Breast epithelium (tissue), 4 donors: Measurements from ENCODE around the gene C1orf50. TPM values are rescaled to one million over a fixed set of nuclear protein-coding genes. Genes with fewer than 3 reads are reported as not detected.
A peak's percentile ranks its signal among the peaks of the same experiment; 100 is the strongest.

Source experiments
- DNase-seq, 2 donors: peaks; one replicate each; pipeline ENCODE4 v3.0.0-alpha.2; 2019; ENCODE audit warnings: low spot score in 2 of 2
- H3K27ac ChIP-seq, 2 donors: fragments of 200-600 bp; sonication (generic) in 1 of 2; one replicate each; pipeline ENCODE4 v1.5.1; 2016 to 2019; ENCODE audit warnings: mild to moderate bottlenecking in 1 of 2
- H3K27me3 ChIP-seq, 2 donors: fragments of 200-600 bp; sonication (generic) in 1 of 2; one replicate each; pipeline versions ENCODE4 v1.5.1 to v1.6.0; 2017 to 2019; ENCODE audit warnings: control low read depth in 1 of 2, mild to moderate bottlenecking in 1 of 2
- H3K36me3 ChIP-seq: fragments of 200-600 bp; one replicate; pipeline ENCODE4 v1.5.1; 2019
- H3K4me1 ChIP-seq, 2 donors: fragments of 200-600 bp; sonication (generic); one replicate each; pipeline ENCODE4 v1.5.1; 2016 to 2019; ENCODE audit warnings: control low read depth in 1 of 2
- H3K4me3 ChIP-seq, 3 donors: fragments of 200-600 bp; sonication (generic); 1 replicate in 2 of 3; 2 replicates in 1 of 3; pipeline ENCODE4 v1.5.1; 2016 to 2019; ENCODE audit warnings: mild to moderate bottlenecking in 3 of 3, moderate library complexity in 2 of 3
- H3K9me3 ChIP-seq, 2 donors: fragments of 200-600 bp; sonication (generic) in 1 of 2; one replicate each; pipeline ENCODE4 v1.5.1; 2016 to 2019; ENCODE audit warnings: control low read depth in 1 of 2
- POLR2A ChIP-seq: fragments of 450-650 bp; IDR thresholded peaks from one replicate; pipeline ENCODE4 v1.6.1; 2016; ENCODE audit warnings: antibody characterized with exemption, mild to moderate bottlenecking, moderate library complexity
- POLR2AphosphoS5 ChIP-seq, 3 donors: sonication (generic); formaldehyde crosslinking; IDR thresholded peaks; one replicate each; pipeline ENCODE4 v1.6.1; 2017; ENCODE audit warnings: antibody characterized with exemption in 3 of 3
- intact Hi-C: fragments of 100-400 bp; cut with DNase I; formaldehyde crosslinking; loops from one replicate; pipeline ENCODE4 v1.15.1; 2023; ENCODE audit warnings: low total_unique reads
- total RNA-seq, 3 donors: library from RNA; depleted of rRNA; stranded (reverse); fragments of >200 nt; gene quantifications; one replicate each; pipeline ENCODE4 v1.1.0, GENCODE V29; 2016
- TF ChIP-seq, protein P1 (sequence below), 3 donors: fragments of 450-650 bp; IDR thresholded peaks; one replicate each; pipeline ENCODE4 v1.5.1; 2016 to 2017; ENCODE audit warnings: antibody characterized with exemption in 3 of 3, mild to moderate bottlenecking in 3 of 3, moderate library complexity in 3 of 3

Gene C1orf50
- total RNA-seq, 3 donors from 2014 or later = 5.2 to 10.8 (median 6.7) TPM

DNA sequence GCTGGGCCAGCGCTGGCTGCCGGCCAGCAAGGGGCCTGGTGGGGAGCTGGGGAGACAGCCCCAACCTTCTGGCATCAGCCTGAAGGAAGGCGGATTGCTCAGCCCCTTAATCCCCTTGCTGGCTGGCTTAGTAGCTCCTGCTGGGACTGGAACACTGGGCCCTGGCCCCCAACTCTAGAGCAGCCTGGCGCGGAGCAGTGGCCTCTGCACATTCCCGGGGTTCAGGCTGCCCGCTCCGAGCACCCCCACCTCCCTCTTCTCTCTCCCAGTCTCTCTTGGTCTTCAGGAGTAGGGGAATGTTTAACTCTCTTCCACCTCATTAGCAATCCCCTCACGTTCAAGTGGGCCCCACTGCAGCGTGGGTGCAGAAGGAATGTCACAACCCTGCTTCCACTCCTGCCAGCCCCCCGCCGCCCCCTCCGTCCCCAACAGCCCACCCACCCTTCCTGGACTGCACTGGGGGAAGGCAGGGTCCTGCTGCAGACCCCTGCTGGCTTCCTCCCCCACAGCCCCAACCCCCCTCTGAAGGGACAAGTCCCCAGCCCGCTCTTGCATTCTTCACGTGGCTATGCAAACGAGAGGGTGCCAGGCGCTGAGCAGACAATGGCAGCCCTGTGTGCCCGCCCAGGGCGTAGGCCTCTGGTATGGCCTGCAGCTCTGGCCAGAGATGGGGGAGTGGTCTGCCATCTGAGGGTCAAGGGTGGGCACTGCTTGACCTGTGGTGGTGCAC is 26.0 kb upstream of the C1orf50 start:
- peak overlapping the region; percentile 40 to 78 for H3K27ac ChIP-seq
- intact Hi-C loops = no loop called here
- H3K36me3 ChIP-seq = no peaks in the 10 kb centered on the region

DNA sequence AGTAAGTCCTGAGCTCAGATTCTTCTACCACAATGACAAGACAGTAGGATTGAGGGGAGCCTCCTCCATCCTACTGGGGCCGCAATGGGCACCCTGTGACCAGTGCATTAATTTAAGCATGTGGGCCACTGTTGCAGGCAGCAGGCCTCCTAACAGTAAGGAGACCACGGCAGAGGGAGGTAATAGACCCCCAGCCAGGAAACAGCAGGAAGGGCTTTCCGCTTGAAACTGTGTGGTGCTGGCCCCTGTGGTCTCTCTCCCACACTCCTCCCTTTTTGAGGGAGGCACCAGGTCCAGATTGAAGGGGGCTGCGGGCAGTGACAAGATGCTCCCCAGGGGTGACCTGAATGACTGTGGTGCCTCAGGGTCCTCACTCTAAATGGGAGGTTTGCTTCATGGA is 25.3 kb upstream of the C1orf50 start:
- TF ChIP-seq POLR2A (no peak), POLR2AphosphoS5 (IDR thresholded peaks at IDR 0.05) (no peak)
- TF ChIP-seq, protein P1, sequence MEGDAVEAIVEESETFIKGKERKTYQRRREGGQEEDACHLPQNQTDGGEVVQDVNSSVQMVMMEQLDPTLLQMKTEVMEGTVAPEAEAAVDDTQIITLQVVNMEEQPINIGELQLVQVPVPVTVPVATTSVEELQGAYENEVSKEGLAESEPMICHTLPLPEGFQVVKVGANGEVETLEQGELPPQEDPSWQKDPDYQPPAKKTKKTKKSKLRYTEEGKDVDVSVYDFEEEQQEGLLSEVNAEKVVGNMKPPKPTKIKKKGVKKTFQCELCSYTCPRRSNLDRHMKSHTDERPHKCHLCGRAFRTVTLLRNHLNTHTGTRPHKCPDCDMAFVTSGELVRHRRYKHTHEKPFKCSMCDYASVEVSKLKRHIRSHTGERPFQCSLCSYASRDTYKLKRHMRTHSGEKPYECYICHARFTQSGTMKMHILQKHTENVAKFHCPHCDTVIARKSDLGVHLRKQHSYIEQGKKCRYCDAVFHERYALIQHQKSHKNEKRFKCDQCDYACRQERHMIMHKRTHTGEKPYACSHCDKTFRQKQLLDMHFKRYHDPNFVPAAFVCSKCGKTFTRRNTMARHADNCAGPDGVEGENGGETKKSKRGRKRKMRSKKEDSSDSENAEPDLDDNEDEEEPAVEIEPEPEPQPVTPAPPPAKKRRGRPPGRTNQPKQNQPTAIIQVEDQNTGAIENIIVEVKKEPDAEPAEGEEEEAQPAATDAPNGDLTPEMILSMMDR (IDR thresholded peaks at IDR 0.05) = no peak
- Histone ChIP-seq H3K36me3 (no peaks in the 10 kb centered on the region), H3K9me3 (no peaks in the 10 kb centered on the region), H3K4me3 (no peak overlapping the region), H3K4me1 (no peaks in the 10 kb centered on the region), H3K27ac (peak overlapping the region; percentile 36 to 78), H3K27me3 (no peaks in the 10 kb centered on the region)
- no peak for DNase-seq
- intact Hi-C loops = no loop called here

More for the DNA sequence above, 26.0 kb upstream of the C1orf50 start:
- Histone ChIP-seq H3K4me3 (no peak overlapping the region), H3K4me1 (no peaks in the 10 kb centered on the region), H3K27me3 (no peaks in the 10 kb centered on the region), H3K9me3 (no peaks in the 10 kb centered on the region)
- DNase-seq = no peak
- TF ChIP-seq, protein P1 (IDR thresholded peaks at IDR 0.05) = no peak
- TF ChIP-seq POLR2A (no peak), POLR2AphosphoS5 (IDR thresholded peaks at IDR 0.05) (no peak)

DNA sequence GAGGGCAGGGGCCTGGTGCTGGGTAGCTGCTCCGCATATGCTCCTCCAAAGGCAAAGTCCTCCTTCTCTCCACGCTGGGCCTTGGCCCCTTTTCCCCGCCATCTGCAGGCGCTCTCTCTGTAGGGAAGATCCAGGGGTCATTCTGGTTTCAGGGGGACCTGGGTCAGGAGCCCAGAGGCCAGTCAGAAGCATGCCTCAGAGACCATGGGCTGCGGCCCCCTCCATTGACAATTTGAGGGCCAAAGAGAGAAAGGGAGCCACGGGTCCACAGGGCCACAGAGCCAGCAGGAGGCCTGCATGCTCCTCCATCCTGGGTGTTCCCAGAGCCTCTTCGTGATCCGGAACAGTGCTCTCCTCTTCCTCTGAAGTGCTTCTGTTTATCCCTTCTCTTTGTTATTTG is 24.9 kb upstream of the C1orf50 start:
- intact Hi-C loops = no loop called here
- H3K27ac ChIP-seq = peak overlapping the region; percentile 36 to 78
- H3K27me3 ChIP-seq = no peaks in the 10 kb centered on the region
- no peaks in the 10 kb centered on the region for H3K36me3 ChIP-seq
- no peak overlapping the region for H3K4me3 ChIP-seq
- DNase-seq = no peak
- TF ChIP-seq POLR2AphosphoS5 (IDR thresholded peaks at IDR 0.05) (no peak), POLR2A (no peak)
- TF ChIP-seq, protein P1 (IDR thresholded peaks at IDR 0.05) = no peak
- H3K9me3 ChIP-seq = no peaks in the 10 kb centered on the region
- no peaks in the 10 kb centered on the region for H3K4me1 ChIP-seq

DNA sequence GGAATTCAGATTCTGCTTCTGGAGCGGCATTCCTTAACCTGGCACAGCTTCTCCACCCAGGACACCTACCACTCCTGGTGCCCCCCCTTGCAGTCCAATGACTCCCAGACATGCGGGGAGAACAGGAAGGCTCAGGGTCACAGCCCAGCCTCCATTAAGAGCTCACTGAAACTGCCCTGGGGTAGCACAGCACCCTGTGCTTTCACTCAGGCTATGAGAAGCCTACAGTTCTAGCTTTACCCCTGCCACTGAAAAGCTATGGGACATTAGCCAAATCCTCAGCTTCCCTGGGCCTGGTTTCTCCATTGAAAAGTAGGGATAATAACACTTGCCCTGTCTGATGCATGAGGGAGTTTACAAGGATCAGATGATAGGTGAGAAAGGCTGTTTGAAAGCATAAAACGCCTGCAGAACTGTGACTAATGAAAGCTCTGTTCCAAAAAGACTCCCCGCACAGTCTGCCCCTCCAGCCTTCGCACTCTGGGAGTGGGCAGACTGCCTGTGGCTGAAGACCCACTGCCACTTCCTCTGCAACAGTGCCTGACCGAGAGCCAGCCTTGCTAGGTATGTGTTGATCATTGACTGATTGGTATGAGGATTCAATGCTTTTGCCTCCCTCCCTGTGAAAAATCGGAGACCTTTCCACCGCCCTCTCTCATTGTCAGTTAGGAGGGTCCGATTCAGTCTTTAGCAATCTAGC is 24.3 kb upstream of the C1orf50 start:
- Histone ChIP-seq H3K27me3 (no peaks in the 10 kb centered on the region), H3K9me3 (no peaks in the 10 kb centered on the region), H3K4me1 (no peaks in the 10 kb centered on the region), H3K4me3 (no peak overlapping the region), H3K27ac (peak overlapping the region; percentile 31 to 78), H3K36me3 (no peaks in the 10 kb centered on the region)
- DNase-seq = no peak
- no peak for TF ChIP-seq POLR2A
- TF ChIP-seq, protein P1 (IDR thresholded peaks at IDR 0.05) = no peak
- no peak for TF ChIP-seq POLR2AphosphoS5 (IDR thresholded peaks at IDR 0.05)
- intact Hi-C loops = no loop called here
